ENCODE results near the gene SGMS1.

DNA sequence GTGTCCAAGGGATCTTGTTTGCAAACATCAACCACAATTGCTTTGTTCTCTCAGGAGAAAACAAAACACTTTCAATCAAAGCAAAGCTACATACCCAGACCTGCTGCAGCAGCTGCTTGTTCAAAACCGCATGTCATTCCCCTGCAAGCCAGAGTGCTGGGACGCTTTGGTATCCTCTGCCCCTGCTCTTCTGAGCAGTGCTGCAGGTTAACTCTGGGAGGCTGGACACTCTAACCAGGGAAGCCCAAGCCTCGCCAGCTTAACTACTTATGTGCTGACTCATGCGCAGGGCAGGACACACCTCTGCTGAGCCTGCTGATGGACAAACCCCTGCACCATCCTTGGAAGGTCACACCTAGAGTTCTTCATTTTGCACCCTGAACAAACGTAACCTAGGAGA lies 344.3 kb downstream of the SGMS1 start:
- no peak for TF ChIP-seq POLR2A (IDR thresholded peaks at IDR 0.05)
- TF ChIP-seq, protein P1, sequence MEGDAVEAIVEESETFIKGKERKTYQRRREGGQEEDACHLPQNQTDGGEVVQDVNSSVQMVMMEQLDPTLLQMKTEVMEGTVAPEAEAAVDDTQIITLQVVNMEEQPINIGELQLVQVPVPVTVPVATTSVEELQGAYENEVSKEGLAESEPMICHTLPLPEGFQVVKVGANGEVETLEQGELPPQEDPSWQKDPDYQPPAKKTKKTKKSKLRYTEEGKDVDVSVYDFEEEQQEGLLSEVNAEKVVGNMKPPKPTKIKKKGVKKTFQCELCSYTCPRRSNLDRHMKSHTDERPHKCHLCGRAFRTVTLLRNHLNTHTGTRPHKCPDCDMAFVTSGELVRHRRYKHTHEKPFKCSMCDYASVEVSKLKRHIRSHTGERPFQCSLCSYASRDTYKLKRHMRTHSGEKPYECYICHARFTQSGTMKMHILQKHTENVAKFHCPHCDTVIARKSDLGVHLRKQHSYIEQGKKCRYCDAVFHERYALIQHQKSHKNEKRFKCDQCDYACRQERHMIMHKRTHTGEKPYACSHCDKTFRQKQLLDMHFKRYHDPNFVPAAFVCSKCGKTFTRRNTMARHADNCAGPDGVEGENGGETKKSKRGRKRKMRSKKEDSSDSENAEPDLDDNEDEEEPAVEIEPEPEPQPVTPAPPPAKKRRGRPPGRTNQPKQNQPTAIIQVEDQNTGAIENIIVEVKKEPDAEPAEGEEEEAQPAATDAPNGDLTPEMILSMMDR (IDR thresholded peaks at IDR 0.05): no peak
